ENCODE results near the gene PHLDA3.
"Not testable (repeated sequence)": the region's sequence is repeated elsewhere in the genome, so short reads cannot be mapped to it uniquely, and the experiment has no call there.

Gene PHLDA3

DNA sequence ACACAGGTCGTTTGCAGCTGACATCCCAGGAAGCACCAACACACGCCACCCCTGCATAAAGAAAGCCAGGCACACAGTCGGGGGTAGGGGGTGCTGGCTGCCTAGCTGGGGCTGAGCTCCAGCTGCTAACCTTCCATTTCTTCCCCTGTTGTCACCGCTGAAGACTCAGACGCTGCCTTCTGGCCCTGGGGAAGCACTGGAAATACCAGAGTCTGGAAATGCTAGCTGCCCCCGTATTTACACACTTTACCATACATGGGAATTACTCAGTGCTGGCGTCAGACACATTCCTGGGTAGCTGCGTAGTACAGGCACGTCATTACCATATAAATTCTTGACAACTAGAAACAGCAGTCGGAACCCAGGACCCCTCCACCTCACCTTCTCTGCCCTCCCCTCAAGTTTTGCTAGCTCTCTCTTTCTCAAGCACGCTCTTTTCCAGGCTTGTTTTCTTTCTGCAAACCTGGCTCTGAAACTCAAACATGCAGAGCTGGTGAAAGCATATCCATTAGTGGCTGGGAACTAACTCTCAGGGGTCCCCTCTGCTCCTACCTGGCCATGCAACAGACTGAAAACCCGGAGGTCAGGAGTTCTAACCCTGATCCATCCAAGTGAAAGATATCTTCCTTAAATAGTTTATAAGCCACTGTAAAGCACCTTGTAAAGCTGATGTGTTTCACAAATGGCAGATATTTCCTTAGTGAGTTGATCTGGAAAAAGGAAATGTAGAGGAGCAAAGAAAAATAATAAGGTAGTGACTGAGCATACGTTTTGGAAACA lies 34.6 kb upstream of the PHLDA3 start:
- no peak for DNase-seq (ENCODE audit: low spot score)

DNA sequence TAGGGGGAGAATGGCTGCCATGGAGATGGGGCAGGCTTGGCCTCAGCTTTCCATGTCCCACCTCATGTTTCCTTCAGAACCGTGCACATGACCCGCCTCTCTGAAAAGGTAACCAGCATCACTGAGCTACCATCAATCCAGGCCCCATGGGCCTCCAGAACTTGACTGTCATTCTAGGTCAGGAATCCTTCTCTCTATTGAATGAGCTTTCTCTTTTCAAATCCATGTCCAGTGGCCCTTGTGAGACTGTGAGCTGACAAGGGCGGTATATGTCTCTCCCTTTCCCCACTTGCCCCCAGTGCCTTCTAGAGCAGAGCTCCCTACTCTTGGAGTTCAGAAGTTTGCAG lies 33.5 kb upstream of the PHLDA3 start:
- no peak for DNase-seq (ENCODE audit: low spot score)

DNA sequence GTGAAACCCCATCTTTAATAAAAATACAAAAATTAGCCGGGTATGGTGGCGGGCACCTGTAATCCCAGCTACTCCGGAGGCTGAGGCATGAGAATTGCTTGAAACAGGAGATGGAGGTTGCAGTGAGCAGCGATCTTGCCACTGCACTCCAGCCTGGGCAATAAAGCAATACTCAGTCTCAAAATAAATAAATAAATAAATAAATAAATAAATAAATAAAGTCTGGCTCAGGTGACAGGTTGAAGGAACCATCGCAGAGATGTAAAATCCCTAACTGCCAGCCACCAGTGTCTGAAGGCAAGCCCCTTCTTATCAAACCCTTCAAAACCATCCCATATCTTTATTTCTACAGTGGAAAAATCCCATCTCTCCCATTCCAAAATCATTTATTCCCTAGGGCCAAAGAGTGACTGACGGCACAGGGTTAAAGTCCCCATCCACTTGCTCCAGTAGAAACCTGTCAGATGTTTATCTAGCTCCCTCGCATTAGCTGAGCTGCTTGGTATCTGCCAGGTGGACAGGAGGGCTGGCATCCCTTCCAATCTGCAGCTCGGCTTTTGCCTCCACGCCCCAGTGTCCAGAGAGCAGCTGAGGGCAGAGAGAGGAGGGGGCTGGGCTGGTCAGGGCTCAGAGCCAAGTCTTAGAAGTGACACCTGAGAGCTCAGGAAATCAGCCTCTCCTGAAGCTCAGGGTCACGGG lies 33.0 kb upstream of the PHLDA3 start:
- no peak for DNase-seq (ENCODE audit: low spot score)

DNA sequence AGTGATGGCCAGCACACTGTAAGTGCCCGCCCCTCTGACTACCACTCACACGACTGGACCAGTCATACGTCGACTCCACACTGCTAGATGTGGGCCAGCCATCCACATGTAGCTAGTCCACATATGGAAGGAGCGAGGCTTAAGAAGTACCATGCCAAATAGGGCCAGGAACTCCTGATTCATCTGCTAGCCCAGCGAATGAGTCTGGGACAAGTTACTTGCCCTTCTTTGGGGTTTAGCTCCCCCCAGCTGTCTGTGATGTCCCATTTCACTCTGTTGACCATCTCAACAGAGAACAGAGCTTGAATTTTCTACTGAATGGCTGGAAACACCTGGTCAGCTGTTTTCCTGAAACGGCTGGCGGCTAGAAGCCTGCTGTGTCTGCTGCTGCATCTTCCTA lies 32.2 kb upstream of the PHLDA3 start:
- DNase-seq (ENCODE audit: low spot score): no peak

DNA sequence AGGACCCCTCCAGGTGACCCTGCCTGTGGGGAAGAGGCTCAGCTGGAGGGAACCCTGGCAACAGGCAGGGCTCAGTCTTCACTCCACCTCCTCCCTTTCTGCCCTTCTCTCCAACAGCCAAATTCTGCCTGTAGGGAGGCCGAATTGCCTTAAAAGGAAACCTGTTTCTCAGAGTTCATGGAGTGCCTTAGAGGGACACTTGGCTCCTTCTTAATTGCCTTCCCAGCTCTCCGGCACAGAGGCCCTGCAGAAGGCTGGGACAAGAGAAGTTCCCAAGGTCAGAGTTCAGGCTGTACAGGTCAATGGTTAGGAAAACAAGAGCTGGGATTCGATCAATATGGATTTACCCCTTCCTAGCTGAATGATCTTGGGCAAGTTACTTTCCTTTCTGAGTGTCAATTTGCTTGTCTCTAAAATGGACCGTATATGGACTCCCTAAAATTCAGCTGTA lies 31.7 kb upstream of the PHLDA3 start:
- peak; percentile 73 for DNase-seq (ENCODE audit: low spot score)

DNA sequence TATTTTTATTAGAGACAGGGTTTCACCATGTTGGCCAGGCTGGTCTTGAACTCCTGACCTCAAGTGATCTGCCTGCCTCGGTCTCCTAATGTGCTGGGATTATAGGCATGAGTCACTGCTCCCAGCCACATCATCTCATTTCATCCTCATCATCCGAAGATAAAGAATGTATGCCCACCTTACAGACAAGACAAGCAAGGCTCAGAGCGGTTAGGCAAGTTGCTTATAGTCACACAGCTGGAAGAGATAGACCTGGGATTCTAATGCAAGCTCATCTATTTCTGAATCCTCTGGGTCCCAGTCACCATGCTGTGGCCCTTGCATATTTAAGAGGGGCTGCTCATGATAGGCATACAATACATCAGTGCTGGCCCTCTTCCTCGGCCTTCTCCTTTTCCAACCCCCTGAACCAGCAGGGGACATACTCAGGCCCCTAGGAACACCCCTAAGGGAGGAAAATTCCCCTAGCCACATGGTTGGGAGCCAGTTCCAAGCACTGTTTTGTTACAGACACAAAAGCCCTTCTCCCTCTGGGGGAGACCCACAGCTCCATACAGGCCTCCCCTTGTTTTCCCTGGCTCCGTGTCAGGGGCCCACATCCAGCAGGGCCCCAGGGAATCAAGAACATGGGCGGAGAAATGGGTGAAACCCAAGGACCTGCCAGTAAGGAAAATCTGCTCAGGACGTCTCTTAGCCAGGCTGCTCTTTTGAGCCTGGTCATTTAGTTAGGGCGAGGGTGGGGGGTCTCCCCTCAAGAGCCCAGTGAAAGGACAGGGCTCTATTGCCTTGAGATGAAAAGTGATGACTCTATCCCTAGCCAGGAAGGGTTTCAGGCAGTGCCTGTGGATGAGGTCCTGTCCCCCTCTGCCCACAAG lies 31.0 kb upstream of the PHLDA3 start:
- DNase-seq (ENCODE audit: low spot score): peak; percentile 98

DNA sequence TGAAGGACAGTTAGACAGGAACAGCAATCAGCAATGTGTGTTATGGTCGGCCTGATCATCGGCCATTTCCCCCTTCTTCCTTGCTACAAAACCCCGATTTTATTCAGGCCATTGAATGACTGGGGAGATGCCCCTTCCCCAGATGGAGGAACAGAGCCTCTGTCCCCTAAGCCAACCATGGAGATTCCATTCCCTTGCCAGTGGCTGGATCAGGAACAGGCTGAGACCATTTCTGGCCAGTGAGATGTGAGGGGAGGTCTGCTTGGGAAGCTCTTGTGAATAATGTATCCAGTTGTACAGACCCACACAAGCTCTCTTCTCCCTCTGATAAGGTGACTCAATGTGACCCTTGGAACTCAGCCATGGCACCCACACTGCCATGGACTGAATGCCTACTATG lies 30.2 kb upstream of the PHLDA3 start:
- DNase-seq (ENCODE audit: low spot score): no peak

DNA sequence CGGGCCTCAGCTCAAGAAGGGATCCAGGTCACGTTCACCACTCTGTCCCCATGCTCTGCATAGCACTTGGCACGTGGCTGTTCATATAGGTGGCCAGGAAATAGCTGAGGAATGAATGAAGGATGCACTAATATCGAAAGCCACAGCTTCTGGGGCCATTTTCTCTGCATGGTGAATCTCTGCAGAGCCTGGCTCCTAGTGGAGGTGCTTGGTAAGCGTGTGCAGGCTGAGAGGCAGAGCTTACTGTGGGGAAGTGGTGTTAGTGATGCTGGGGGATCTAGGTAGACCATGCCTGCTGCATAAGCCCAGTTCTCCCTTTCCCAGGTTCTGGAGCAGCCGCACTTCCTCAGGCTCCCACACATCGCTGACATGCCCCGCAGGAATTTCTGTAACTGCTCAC lies 29.6 kb upstream of the PHLDA3 start:
- DNase-seq (ENCODE audit: low spot score): no peak

DNA sequence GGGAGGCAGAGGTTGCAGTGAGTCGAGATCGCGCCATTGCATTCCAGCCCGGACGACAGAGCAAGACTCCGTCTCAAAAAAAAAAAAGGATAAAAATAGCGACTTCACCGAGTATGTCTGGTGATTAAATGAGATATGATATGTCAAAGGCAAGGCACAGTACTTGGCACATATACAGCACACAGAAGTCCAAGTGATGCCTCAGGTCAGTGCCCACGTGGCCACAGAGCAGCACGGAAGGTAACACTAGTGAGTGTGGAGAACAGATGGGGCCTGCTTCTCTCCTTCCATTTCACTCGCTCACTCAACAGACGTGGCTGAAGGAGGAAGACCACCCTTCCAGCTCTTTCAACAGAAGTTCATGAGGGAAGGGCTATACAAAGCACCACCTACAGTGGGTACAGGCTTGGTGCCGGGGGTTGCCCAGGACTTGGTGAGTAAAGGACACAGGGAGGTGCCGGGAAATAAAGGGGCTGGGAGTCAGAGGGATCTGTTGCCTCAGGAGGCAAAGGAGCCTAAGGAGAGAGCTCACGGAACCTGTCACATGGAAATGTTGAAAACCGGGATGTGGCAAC lies 29.0 kb upstream of the PHLDA3 start:
- DNase-seq (ENCODE audit: low spot score): no peak

DNA sequence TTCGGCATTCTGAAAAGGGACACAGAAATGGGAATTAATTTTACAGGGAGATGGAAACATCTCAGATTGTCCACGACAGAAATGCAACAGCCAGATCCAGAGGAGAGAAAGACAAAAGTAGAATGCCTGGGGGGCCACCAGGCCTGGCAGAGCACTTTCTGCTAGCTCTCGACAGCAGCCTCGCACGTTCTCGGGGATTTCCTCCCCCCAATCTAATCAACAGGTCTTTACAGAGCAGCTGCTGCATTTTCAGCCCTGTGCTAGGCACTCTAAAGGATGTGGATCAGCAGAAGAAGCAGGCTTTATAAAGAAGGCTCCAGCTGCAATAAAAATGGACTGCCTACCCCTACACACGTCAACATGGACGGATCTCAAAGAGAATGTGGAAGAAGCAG lies 27.3 kb upstream of the PHLDA3 start:
- no peak for DNase-seq (ENCODE audit: low spot score)

DNA sequence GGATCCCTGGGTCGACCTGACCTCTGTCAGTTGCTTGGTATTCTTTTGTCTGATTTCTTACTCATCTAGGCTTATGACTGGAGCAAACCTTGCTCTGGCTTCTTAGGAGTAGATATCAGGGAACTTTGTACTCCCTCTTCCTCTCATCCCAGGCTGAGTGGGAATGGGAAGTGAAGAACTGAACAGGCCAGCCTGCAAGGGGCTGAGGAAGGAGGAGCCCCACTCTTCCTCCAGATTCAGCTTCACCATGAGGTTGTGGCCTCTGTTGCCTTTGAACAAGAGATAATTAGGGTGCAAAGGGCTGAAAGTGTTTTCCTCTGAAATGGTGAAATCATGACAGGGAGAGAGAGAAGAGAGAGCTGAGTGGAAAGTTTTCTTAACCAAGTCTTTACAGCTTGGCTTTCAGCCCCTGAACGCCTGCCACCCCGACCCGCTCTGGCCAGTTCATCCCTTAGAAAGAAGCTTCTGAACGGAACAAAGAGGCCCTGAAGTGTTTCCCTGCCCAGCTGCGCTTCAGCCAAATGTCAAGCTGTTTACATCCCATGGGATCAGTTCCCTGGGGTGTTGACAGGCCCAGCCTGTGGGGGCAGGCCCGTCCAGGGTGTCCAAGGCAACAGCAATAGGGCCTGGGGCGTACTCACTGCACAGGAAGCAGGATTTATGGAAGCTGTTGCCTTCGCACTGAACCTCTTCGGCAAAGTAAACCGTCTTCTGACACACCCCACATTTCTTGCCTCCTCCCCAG lies 26.7 kb upstream of the PHLDA3 start:
- DNase-seq (ENCODE audit: low spot score): peak; percentile 98

DNA sequence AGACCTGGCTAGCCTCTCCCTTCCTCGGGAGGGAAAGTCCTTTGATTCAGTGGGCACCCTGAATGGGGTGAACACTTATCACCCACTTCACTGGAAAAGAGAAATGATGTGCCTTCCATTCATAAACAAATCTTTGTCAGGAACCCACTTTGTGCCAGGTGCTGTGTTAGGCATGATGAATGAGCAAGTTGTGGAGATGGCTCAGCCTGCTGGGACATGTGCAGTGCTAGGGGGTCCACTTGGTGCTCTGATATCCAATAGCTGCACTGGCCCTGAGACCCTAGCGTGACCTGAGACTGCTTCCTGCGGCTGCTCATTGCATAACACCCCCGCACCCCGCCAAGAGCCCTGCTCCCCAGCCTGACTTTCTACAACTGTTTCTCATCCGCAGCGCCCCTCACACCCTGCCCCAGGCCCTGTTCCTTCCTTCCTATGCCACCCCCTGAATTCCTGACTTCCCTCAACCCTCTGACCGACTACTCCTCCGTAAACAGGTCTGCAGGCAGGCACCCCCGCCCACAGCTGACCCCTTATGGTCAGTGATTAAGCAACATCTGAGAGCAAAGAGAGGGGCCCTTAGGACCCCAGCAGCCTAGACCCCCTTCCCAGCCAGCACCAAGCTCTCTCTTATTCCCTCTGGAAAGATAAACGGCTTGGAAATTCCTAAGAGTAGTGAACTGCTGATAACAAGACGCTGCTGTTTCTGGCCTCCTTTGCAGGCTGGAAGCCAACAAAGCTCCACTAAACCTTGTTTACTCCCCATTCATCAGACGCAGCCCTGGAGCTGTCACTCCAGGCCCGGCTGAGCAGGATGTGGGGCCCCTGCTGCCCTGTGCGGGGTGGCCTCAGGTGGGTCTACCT lies 25.0 kb upstream of the PHLDA3 start:
- DNase-seq (ENCODE audit: low spot score): no peak

DNA sequence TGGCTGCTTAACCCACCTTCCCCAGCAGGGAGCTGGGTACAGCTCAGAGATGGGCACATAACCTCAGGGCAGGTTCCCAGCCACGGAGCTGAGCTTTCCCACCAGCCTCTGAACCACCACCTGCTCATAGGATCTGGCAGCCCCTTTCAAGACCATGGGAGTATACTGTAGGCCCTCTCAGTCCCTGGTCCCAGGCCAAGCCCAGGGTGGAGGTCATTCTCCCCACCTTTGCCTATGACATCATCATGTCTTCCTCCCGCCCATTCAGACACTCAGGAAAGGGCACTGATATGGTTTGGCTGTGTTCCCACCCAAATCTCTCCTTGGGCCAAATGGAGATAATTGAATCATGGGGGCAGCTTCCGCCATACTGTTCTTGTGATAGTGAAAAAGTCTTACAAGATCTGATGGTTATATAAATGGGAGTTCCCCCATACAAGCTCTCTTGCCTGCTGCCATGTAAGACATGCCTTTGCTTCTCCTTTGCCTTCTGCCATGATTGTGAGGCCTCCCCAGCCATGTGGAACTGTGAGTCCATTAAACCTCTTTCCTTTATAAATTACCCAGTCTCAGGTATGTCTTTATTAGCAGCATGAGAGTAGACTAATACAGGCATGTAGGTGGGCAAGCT lies 24.2 kb upstream of the PHLDA3 start:
- not testable (repeated sequence) for DNase-seq (ENCODE audit: low spot score)

DNA sequence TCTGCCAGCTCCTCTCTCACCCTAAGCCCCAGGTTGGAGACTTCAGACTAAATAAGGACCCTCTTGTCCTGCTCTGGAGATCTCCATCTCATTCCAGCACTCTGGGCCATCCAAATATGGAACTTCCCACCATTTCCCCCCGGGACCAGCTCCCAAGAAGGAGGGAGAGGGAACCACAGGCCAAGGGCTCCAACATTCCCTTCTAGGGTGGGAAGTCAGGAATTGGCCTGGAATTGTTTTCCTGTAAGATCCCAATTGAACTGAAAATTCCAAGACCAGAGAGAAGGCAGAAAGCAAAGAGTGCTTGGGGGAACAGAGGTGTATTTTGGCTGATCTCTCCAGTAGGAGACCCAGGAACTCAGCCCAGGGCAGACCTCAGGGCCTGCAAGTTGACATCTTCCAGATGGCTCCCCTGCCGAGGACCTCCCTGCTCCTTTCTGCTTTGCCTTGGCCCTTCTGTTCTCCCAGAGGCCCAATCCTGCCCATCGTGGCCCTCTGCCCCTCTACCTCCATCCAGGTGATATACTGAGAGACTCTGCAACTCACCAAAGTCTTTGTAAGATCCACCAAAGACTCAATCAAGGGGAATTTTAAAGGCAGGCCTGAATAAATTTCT lies 23.0 kb upstream of the PHLDA3 start:
- no peak for DNase-seq (ENCODE audit: low spot score)

DNA sequence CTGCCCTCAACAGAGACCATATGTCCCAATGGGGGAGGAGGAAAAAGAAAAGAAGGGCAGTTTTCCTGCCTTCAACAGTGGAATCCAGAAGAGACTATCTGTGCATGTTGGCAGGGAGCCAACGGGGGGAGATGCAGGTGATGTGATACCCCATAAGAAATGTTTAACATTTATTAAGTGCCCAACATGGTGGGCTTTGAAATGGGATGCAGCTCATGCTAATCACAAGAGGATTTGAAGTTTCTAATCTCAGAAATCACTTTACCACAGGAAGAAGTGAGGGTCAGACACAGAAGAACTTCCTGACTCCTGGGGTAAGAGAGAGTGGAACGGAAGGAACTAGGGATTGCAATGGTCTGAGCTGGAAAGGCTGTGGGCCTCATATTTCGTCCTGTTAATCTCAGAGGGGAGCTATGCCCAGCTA lies 21.7 kb upstream of the PHLDA3 start:
- no peak for DNase-seq (ENCODE audit: low spot score)

DNA sequence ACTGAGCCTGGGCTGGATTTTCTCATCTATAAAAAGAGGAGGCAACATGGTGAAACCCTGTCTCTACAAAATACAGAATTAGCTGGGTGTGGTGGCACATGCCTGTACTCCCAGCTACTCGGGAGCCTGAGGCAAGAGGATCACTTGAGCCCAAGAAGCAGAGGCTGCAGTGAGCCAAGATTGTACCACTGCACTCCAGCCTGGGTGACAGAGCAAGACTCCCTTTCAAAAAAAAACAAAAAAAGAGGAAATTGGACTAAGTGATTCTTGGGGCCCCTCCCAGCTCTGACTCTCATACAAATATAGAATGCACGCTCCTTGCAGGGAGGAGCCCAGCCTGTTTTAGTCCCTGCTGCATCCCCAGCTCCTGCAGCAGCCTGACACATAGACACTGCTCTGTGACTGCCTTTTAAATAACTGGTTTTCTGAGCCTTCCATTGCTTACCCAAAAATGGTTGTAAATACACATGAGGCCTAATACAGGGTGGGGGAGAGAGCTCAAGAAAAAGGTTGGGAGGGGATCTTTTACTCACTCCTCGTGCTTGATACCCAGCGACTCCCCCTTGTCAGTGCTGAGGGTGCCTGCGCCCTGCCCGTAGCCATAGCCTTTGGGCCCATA lies 20.8 kb upstream of the PHLDA3 start:
- DNase-seq (ENCODE audit: low spot score): no peak

DNA sequence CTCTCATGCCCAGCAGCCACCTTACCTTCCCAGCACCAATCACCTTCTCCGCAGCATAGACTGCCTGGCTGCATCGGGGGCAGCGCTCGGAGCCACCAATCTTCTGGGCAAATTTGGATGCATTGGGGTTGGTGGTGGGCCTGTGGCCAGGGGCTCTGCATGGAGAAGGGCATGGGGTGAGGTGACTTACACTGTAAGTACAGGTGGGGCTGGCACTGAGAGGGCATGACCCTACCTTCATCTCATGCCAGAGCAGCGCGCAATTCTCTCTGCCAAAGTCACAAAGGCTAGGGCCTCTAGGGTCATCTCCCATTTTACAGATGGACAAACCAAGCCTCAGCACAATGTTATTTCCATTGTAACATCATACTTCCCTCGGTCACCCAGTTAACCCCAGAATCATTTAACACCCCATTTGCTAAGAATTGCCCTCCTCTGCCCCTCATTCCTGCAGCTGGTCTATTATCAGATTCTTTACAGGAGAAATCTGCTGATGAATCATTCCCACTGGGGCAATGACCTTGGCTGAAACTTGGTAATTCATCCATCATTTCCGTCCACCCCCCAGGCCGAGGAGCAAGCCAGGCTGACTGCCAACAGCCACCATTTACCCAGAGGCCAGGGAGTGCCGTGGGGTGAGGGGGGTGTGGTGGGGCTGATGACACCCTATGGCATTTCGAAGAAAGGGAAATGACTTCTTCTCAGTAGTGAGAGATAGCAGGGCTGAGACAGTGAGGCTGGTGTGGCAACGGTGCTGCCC lies 20.0 kb upstream of the PHLDA3 start:
- no peak for DNase-seq (ENCODE audit: low spot score)

DNA sequence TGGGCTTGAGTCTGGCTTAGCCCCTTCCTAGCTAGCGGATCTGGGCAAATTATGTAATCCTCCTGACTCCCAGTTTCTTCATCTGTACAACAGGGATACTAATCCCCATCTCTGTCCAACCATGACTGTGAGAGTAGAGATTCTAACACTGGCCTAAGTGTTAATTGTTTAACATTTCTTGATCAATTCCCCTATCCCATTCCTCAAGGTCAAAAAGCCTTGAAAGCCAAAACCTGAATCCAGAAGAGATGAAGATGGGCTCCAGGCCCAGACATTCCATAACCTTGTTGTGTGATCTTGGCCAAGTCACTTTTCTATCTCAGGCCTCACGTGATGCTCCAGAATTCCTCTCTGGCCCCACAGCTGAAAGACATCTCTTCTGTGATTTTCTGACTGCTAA lies 18.8 kb upstream of the PHLDA3 start:
- DNase-seq (ENCODE audit: low spot score): no peak

DNA sequence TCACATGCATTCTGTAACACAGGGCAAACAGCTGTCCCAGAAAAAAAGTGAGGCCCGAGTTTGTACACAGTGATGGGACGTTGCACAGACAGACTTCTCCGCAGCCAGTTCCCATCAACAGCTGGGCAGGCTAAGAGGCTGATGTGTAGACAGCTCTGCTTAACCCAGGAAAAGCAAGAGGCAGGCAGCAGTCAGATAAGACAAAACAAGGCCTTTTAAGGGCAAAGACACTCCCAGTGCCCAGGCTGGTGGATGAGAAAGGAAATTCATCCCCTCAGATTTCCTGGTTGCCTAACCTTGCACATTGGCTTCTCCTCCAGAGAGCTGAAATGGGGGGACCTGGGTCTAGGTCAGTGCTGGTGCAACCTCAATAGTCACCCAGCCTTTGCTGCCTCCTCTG lies 17.2 kb upstream of the PHLDA3 start:
- DNase-seq (ENCODE audit: low spot score): no peak
